Fibroblast of the conjunctiva (primary cell): ENCODE measurements around the gene MYO1D.
A peak's percentile ranks its signal among the peaks of the same experiment; 100 is the strongest.
"Not testable (repeated sequence)": the region's sequence is repeated elsewhere in the genome, so short reads cannot be mapped to it uniquely, and the experiment has no call there.

Source experiments
- DNase-seq: peaks from one replicate; pipeline ENCODE4 v3.0.0-alpha.2; 2010; ENCODE audit warnings: low read depth

Gene MYO1D

GRCh38 chr17:32773856-32774694 lies 102.8 kb downstream of the MYO1D start:
- DNase-seq: no peak

- no peak for DNase-seq
Observed at GRCh38 chr17:32772453-32773025, 104.4 kb downstream of the MYO1D start.

GRCh38 chr17:32771396-32771795 lies 105.5 kb downstream of the MYO1D start:
- no peak for DNase-seq

- DNase-seq: no peak
Observed at GRCh38 chr17:32769846-32770245, 107.1 kb downstream of the MYO1D start.

GRCh38 chr17:32763855-32764439 lies 113.0 kb downstream of the MYO1D start:
- no peak for DNase-seq

- no peak for DNase-seq
Observed at GRCh38 chr17:32759476-32759875, 117.4 kb downstream of the MYO1D start.

GRCh38 chr17:32757963-32758362 lies 119.0 kb downstream of the MYO1D start:
- DNase-seq: no peak

GRCh38 chr17:32756696-32757095 lies 120.2 kb downstream of the MYO1D start:
- DNase-seq: no peak

- DNase-seq: peak; percentile 55
Observed at GRCh38 chr17:32755045-32755805, 121.7 kb downstream of the MYO1D start.

- no peak for DNase-seq
Observed at GRCh38 chr17:32752934-32753333, 124.0 kb downstream of the MYO1D start.

GRCh38 chr17:32747856-32748255 lies 129.1 kb downstream of the MYO1D start:
- DNase-seq: no peak

- no peak for DNase-seq
Observed at GRCh38 chr17:32746698-32747097, 130.2 kb downstream of the MYO1D start.

- no peak for DNase-seq
Observed at GRCh38 chr17:32746280-32746679, 130.6 kb downstream of the MYO1D start.

GRCh38 chr17:32742681-32743538 lies 134.0 kb downstream of the MYO1D start:
- DNase-seq: no peak

GRCh38 chr17:32741381-32741780 lies 135.5 kb downstream of the MYO1D start:
- no peak for DNase-seq

GRCh38 chr17:32739722-32740121 lies 137.2 kb downstream of the MYO1D start:
- no peak for DNase-seq

- DNase-seq: not testable (repeated sequence)
Observed at GRCh38 chr17:32739151-32739550, 137.8 kb downstream of the MYO1D start.

- DNase-seq: no peak
Observed at GRCh38 chr17:32733401-32733800, 143.5 kb downstream of the MYO1D start.

GRCh38 chr17:32732900-32733299 lies 144.0 kb downstream of the MYO1D start:
- no peak for DNase-seq

- DNase-seq: no peak
Observed at GRCh38 chr17:32732296-32732642, 144.7 kb downstream of the MYO1D start.

GRCh38 chr17:32731556-32732295 lies 145.2 kb downstream of the MYO1D start:
- no peak for DNase-seq
